AG04450 (cell line): ENCODE results near the gene EML6. TPM values are rescaled to one million over a fixed set of nuclear protein-coding genes. Genes with fewer than 3 reads are reported as not detected.

Experiments used
- CTCF ChIA-PET: fragments of 300-600, 350-600 bp; formaldehyde crosslinking; extraction: SDS; loops from one replicate; lab custom pipeline; 2022; ENCODE audit warnings: antibody characterized with exemption, inconsistent platforms; lab: Charles Lee
- POLR2A ChIA-PET: fragments of 350-600 bp; formaldehyde crosslinking; extraction: SDS; loops from one replicate; lab custom pipeline; 2021; ENCODE audit warnings: antibody characterized with exemption, inconsistent platforms; lab: Yijun Ruan, JAX
- DNase-seq: peaks from one replicate; pipeline ENCODE4 v3.0.0-alpha.2; 2011; ENCODE audit warnings: low read depth, low spot score
- H3K27ac ChIP-seq: one replicate; pipeline ENCODE4 v1.5.1; 2012; ENCODE audit warnings: low read depth, low read length, control low read depth
- H3K27me3 ChIP-seq: one replicate; pipeline ENCODE4 v1.6.0; 2012; ENCODE audit warnings: low read length; ENCODE audit not compliant: control insufficient read depth, insufficient read depth
- H3K4me3 ChIP-seq: 2 replicates; pipeline ENCODE4 v1.5.1; 2011; ENCODE audit warnings: mild to moderate bottlenecking, low read depth, low read length, control low read depth
- H3K9me3 ChIP-seq: 2 replicates; pipeline ENCODE4 v1.5.1; 2012; ENCODE audit warnings: low read length; ENCODE audit not compliant: control insufficient read depth, insufficient read depth
- polyA plus RNA-seq: library from polyadenylated mRNA; depleted of rRNA; stranded (reverse); fragments of >200 nt; gene quantifications from 2 replicates; pipeline ENCODE4 v1.2.3, GENCODE V29; 2011
- TF ChIP-seq, protein P1 (sequence below): IDR thresholded peaks from 2 replicates; pipeline ENCODE4 v1.5.1; 2011; ENCODE audit warnings: low read depth, low read length, control low read depth, inconsistent platforms

Gene EML6
- polyA plus RNA-seq, 1 experiment: 0.30 TPM

DNA sequence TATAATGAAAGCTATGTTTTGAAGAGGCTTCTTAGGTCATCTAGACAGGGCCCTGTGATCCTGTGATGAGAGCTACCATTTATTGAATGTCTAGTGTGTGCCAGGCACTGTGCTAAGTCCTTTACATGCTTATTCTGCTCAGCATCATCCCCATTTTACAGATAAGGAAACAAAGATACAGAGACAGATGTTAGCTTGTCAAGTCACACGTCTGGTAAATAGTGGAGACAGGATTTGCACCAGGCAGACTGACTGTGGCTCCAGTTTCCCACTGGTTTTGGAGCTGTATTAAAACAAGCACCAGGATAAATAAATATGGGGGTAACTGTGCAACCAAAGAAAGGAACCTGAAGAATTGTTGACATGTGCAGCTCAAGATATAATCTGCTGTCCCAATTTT, 19.2 kb upstream of the EML6 start:
- ChIA-PET POLR2A (interaction anchor here (1.0 kb wide), 1 partner anchor 38 kb away, joined by 3 read pairs; no protein-coding TSS in a partner anchor), CTCF (interaction anchor here (0.6 to 5.0 kb wide), 58 partner anchors 10 to 787 kb away, joined by 3 to 113 read pairs (median 4); partner anchors contain the start of gene ACYP2)
- no peak for DNase-seq
- TF ChIP-seq, protein P1, sequence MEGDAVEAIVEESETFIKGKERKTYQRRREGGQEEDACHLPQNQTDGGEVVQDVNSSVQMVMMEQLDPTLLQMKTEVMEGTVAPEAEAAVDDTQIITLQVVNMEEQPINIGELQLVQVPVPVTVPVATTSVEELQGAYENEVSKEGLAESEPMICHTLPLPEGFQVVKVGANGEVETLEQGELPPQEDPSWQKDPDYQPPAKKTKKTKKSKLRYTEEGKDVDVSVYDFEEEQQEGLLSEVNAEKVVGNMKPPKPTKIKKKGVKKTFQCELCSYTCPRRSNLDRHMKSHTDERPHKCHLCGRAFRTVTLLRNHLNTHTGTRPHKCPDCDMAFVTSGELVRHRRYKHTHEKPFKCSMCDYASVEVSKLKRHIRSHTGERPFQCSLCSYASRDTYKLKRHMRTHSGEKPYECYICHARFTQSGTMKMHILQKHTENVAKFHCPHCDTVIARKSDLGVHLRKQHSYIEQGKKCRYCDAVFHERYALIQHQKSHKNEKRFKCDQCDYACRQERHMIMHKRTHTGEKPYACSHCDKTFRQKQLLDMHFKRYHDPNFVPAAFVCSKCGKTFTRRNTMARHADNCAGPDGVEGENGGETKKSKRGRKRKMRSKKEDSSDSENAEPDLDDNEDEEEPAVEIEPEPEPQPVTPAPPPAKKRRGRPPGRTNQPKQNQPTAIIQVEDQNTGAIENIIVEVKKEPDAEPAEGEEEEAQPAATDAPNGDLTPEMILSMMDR: no peak
- no peak overlapping the region for H3K4me3 ChIP-seq
- H3K27me3 ChIP-seq: peaks cover 12% of the 10 kb centered on the region
- H3K9me3 ChIP-seq: no peaks in the 10 kb centered on the region; the same call in 1 of the 2 replicates
- no peak overlapping the region for H3K27ac ChIP-seq

DNA sequence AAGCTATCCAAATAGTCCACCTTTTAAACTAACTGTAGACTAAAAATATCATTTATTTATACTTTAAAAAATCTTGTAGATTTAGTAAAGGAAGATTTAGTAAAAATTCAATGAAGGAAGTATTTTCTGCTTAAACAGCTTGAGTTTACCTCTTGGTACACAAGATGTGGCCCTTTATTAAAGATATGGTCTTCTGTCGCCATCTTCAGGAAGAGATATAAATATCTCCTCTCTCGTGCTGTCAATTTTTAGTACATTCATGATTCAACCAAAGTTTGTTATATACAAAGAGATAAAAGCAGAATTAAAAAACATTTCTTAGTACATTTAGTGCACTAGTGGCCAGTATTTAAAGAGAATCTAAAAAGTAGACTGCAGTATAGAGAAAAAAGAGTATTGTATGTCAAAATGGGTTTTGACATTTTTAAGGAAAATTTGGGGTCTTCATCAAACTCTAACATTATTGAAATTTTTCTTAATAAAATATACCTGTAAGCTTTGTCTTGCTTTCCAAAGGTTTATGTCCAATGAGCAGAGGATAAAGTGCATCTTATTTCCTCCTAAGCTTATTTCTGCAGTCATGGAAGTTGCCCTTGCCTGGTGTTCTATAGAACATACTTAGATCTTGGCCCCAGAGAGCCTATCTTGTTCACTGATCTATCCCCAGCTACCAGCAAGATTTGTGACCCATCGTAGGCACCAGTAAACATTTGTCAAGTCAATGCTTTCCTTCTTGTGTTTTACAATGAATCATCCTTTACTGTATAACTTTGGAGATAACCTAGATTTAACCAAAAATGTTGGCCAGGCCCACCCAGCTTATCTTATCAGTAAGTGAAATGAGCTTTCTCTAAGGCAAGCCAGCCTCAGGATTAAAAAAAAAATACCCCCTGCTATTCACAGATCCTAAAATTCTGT, 18.5 kb upstream of the EML6 start:
- TF ChIP-seq, protein P1: peak; percentile 63
- no peak for DNase-seq
- POLR2A ChIA-PET: interaction anchor here (1.0 kb wide), 1 partner anchor 39 kb away, joined by 3 read pairs; no protein-coding TSS in a partner anchor
- Histone ChIP-seq H3K27me3 (peaks cover 19% of the 10 kb centered on the region), H3K4me3 (no peak overlapping the region), H3K9me3 (no peaks in the 10 kb centered on the region; the same call in 1 of the 2 replicates), H3K27ac (no peak overlapping the region)
- CTCF ChIA-PET: interaction anchor here (0.6 to 5.0 kb wide), 67 partner anchors 9 to 787 kb away, joined by 3 to 113 read pairs (median 4); partner anchors contain the start of gene ACYP2

DNA sequence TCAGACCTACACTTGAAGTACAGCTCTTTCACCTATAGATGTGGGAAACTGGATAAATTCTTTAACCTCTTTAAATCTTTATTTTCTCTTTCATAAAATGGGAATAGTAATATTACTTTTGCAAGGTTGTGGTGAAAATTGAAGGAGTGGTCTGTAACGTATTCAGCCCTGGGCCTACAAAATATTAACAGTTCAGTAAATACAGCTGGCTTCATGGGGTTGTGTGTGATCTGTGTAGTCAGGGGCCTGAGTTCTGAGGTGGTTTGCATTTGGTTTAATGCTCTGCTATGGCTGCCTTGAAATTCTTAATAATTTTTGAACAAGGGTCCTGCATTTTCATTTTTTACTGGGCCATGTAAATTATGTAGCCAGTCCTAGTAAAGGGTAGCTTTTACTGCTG, 16.8 kb upstream of the EML6 start:
- Histone ChIP-seq H3K27ac (no peak overlapping the region), H3K27me3 (peaks cover 22% of the 10 kb centered on the region), H3K4me3 (no peak overlapping the region), H3K9me3 (peaks cover 3% of the 10 kb centered on the region; the same call in 1 of the 2 replicates)
- CTCF ChIA-PET: interaction anchor here (0.7 to 5.0 kb wide), 5 partner anchors 184 to 599 kb away, joined by 3 to 113 read pairs (median 4); no protein-coding TSS in a partner anchor
- TF ChIP-seq, protein P1: no peak
- DNase-seq: no peak
- POLR2A ChIA-PET: no interaction called here

DNA sequence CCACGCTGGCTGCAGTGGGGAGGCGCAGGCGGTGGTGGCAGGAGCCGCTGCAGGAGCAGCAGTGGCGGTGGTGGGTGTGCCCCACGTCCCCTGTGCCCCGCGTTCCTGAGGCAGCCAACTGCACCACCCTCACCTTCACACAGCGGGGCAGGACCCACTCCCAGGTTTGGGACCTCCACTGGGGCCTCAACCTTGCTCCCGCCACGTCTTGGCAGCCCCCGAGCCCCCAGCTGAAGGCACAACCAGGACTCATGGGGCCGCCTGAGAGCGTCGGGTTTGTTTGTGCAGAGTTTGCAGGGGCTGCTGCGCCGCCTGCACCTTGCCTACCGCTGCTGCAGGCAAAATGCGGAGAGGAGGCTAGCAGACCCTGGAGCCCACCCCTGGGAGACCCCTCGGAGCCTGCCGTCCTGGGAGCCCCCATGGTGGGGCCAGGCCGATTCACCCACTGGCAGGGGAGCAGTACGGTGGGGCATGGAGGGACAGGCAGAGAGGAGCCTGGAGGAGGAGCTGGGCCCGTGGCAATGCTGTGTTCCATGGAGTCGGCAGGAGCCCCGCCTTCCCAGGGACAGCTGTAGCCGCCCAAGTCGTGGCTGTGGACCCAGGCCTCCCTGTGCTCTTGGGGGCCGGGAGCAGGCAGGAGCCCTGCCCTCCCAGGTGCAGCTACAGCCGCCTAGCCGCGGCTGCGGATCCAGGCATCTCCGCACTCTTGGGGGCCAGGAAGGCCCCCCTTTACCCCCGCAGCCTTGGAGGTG, 14.7 kb upstream of the EML6 start:
- H3K4me3 ChIP-seq: peak overlapping the region; percentile 43
- POLR2A ChIA-PET: no interaction called here
- TF ChIP-seq, protein P1: peak; percentile 34
- peaks cover 25% of the 10 kb centered on the region for H3K27me3 ChIP-seq
- DNase-seq: no peak
- H3K9me3 ChIP-seq: peaks cover 3% of the 10 kb centered on the region; the same call in 1 of the 2 replicates
- CTCF ChIA-PET: interaction anchor here (0.6 to 5.0 kb wide), 4 partner anchors 43 to 601 kb away, joined by 3 to 113 read pairs (median 4); no protein-coding TSS in a partner anchor
- H3K27ac ChIP-seq: no peak overlapping the region
